ENCODE results near the gene TMEM163. TPM values are rescaled to one million over a fixed set of nuclear protein-coding genes. Genes with fewer than 3 reads are reported as not detected.

Gene TMEM163
- total RNA-seq, 4 donors from 2014 or later: not detected

- H3K36me3 ChIP-seq: no peaks in the 10 kb centered on the region
- DNase-seq (ENCODE audit: low spot score in 2 of 2): no peak
- no peaks in the 10 kb centered on the region for H3K4me1 ChIP-seq
- no peaks in the 10 kb centered on the region for H3K27me3 ChIP-seq
- H3K27ac ChIP-seq: no peak overlapping the region
- no peaks in the 10 kb centered on the region for H3K9me3 ChIP-seq
- no peak overlapping the region for H3K4me3 ChIP-seq
- 63 to 85% methylated on average over 1 to 5 of the region's 5 CpGs for WGBS, 2 donors
- TF ChIP-seq CTCF (IDR thresholded peaks at IDR 0.05) (no peak), EP300 (IDR thresholded peaks at IDR 0.05) (no peak), POLR2A (IDR thresholded peaks at IDR 0.05) (no peak)
Observed at GRCh38 chr2:134539981-134540380, 178.8 kb downstream of the TMEM163 start.

- no peak overlapping the region for H3K4me3 ChIP-seq
- H3K36me3 ChIP-seq: no peaks in the 10 kb centered on the region
- 55 to 86% methylated on average over 4 of the region's 4 CpGs for WGBS, 2 donors
- no peak for TF ChIP-seq POLR2A (IDR thresholded peaks at IDR 0.05)
- no peak for TF ChIP-seq EP300 (IDR thresholded peaks at IDR 0.05)
- no peak for TF ChIP-seq CTCF (IDR thresholded peaks at IDR 0.05)
- no peak for DNase-seq (ENCODE audit: low spot score in 2 of 2)
- no peak overlapping the region for H3K27ac ChIP-seq
- H3K9me3 ChIP-seq: no peaks in the 10 kb centered on the region
- no peaks in the 10 kb centered on the region for H3K4me1 ChIP-seq
- no peaks in the 10 kb centered on the region for H3K27me3 ChIP-seq
Observed at GRCh38 chr2:134537702-134538101, 181.1 kb downstream of the TMEM163 start.

GRCh38 chr2:134537121-134537520, 181.7 kb downstream of the TMEM163 start:
- no peak overlapping the region for H3K27ac ChIP-seq
- no peak overlapping the region for H3K4me3 ChIP-seq
- 89 to 95% methylated on average over 2 of the region's 2 CpGs for WGBS, 2 donors
- TF ChIP-seq EP300 (IDR thresholded peaks at IDR 0.05) (no peak), CTCF (IDR thresholded peaks at IDR 0.05) (no peak), POLR2A (IDR thresholded peaks at IDR 0.05) (no peak)
- no peak for DNase-seq (ENCODE audit: low spot score in 2 of 2)
- H3K4me1 ChIP-seq: no peaks in the 10 kb centered on the region
- H3K9me3 ChIP-seq: no peaks in the 10 kb centered on the region
- H3K36me3 ChIP-seq: no peaks in the 10 kb centered on the region
- no peaks in the 10 kb centered on the region for H3K27me3 ChIP-seq

GRCh38 chr2:134536296-134536695, 182.5 kb downstream of the TMEM163 start:
- H3K27me3 ChIP-seq: no peaks in the 10 kb centered on the region
- no peak overlapping the region for H3K4me3 ChIP-seq
- 71 to 78% methylated on average over 8 of the region's 8 CpGs for WGBS, 2 donors
- no peak for TF ChIP-seq EP300 (IDR thresholded peaks at IDR 0.05)
- no peak for TF ChIP-seq CTCF (IDR thresholded peaks at IDR 0.05)
- TF ChIP-seq POLR2A (IDR thresholded peaks at IDR 0.05): no peak
- H3K27ac ChIP-seq: no peak overlapping the region
- H3K4me1 ChIP-seq: no peaks in the 10 kb centered on the region
- H3K9me3 ChIP-seq: no peaks in the 10 kb centered on the region
- no peaks in the 10 kb centered on the region for H3K36me3 ChIP-seq
- no peak for DNase-seq (ENCODE audit: low spot score in 2 of 2)

GRCh38 chr2:134532537-134532936, 186.3 kb downstream of the TMEM163 start:
- DNase-seq (ENCODE audit: low spot score in 2 of 2): no peak
- Histone ChIP-seq H3K4me3 (no peak overlapping the region), H3K27me3 (no peaks in the 10 kb centered on the region), H3K36me3 (no peaks in the 10 kb centered on the region), H3K4me1 (no peaks in the 10 kb centered on the region), H3K27ac (no peak overlapping the region), H3K9me3 (no peaks in the 10 kb centered on the region)
- 61 to 96% methylated on average over 1 of the region's 1 CpG for WGBS, 2 donors
- TF ChIP-seq CTCF (IDR thresholded peaks at IDR 0.05): no peak
- TF ChIP-seq POLR2A (IDR thresholded peaks at IDR 0.05): no peak
- TF ChIP-seq EP300 (IDR thresholded peaks at IDR 0.05): no peak
